HG03520 (cell line): ENCODE measurements around the gene WNT3A.
"Not testable (repeated sequence)": the region's sequence is repeated elsewhere in the genome, so short reads cannot be mapped to it uniquely, and the experiment has no call there.

Source experiments
- ATAC-seq: cut with Tn5 transposase; IDR thresholded peaks from one replicate; pipeline ENCODE4 v1.9.1; 2021; ENCODE audit warnings: mild to moderate bottlenecking, moderate library complexity; ENCODE audit not compliant: unreplicated experiment

WNT3A gene

DNA sequence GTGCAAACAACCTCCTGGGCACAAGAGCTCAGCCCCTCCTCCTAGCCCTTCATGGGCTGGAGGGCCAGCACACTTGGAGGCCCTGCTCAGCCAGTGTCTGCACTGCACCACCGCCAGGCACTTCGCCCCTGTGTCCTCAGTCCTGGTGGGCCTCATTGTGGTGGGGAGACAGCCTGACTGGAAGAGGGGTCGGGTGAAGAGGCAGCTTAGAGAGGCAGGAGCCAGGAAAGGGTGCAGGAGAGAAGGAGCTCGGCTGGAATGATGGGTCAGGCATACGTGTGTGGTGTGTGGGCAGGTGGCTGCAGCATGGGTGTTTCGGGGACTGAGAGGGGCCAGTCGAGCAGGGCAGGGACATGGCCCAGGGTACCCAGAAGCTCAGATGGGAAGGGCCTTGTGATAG, 4.1 kb downstream of the WNT3A start:
- no peak for ATAC-seq

DNA sequence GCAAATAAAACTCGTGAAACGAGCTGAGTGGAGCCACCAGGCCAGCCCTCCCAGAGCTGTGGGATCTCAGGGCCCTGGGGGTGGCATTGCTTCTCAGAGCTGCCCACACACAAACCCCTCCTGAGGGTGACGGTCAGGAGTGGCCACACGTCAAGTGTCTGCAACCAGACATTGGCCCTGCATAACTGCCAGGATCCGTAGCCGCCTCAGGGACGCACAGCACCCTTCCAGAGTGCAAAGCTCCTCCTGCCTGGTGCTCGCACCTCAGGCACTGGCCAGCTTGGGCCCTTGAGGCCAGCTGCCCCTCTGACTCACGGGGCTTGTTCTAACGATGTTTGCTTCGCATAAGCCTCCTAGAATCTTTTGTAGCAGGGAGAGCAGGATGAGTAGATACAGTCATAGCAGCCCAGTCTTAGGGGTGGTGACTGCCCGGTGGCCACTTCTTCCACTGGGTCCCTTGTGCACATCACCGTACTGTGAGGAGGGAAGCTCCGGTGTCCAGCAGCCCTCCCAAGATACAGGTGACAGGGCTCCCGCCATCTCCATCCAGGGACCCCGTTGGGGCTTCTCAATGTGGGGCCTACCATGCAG, 5.0 kb downstream of the WNT3A start:
- no peak for ATAC-seq

DNA sequence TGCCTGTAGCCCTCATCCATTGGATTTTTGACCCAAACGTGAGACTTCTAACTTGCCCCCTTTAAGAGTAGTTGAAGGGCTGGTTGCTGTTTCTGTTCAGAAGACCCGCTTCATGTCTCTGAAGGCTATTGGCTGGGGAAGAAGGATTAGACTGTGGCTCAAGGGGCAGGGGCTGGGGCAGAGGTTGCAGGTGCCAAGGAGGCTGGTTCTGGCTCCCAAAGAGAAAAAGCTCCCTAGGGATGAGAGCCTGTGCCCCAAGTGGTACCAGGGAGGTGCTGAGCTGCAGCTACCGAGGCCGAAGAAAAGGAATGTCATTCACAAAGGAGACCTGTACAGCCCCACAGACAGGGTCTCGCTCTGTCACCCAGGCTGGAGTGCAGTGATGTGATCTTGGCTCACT, 5.8 kb downstream of the WNT3A start:
- ATAC-seq, result no peak

DNA sequence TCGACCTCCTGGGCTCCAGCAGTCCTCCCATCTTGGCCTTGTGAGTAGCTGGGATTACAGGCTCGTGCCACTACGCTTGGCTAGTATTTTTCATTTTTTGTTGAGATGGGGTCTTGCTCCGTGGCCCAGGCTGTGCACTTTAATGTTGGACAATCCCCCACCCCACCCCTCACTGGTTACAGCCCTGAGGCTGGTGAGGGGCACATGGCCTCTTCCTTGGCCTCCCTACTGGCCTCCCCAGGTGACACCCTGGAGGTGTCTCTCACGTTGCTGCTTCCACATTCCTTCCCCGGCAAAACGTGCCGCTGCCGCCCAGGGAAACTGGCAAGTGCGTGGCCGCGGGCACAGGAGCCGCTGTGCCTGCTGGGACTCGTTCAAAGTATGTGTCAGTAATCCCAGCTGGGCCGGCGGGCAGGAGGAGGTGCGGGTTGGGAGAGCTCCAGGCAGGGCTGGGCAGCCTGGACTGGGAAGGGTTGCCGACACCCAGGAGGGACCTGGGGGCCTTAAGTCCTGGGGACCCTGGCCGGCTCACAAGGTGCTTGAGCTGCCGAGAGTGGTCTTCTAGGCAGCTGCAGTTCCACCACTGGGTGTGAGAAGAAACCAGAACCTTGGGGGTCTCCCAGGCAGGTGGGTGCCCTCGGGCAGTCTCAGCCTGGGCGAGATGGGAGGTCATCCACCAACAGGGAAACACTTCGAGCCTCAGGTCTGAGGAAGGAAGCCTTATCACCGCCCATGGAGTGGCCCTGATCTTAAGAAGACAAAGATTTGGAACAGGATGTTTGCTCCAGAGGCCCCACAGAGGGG, 6.5 kb downstream of the WNT3A start:
- no peak for ATAC-seq

DNA sequence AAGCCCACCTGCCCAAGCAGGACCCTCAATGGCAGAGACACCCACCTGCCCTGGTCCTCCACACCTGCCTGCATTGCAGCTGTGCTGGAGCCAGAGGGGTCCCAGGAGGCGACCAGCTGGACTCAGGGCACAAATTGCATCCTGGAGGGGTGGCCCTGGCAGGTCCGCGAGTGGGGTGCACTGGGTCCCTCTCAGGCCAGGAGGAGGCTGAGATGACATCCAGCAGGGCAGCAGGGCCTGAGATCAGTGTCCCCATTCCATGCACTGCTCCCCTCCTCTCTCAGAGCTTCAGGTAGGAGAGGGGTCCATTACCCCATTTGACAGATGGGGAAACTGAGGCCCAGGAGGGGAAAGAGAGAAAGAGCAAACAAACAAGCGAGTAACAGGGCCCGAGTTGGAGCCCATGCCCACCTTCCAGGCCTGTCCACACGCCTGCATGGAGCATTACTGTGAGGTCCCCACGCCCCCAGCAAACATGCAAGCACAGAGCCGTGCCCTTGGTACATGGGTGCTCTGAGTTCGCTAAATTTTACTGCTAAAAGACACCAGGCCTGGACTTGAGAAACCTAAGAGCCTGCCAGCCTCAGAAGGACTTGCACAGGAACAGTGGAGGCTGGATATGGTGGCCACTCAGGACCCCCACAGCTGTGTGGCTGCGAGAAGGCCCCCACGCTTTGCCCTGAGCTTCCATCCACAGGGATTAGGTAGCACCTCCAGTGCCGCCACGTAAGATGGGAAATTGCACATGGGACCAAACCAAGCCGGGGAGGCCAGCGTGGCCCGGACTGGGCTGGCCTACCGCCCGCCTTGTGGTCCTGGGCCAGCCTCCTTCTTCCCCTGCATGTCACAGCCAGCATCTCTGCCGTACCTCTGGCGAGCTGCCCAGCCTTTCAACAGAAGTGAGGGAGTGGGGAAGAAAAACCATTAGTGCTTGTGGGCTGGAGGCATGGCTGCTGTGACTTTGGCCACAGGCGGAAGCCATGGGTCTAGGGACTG, 7.4 kb downstream of the WNT3A start:
- ATAC-seq, result no peak

DNA sequence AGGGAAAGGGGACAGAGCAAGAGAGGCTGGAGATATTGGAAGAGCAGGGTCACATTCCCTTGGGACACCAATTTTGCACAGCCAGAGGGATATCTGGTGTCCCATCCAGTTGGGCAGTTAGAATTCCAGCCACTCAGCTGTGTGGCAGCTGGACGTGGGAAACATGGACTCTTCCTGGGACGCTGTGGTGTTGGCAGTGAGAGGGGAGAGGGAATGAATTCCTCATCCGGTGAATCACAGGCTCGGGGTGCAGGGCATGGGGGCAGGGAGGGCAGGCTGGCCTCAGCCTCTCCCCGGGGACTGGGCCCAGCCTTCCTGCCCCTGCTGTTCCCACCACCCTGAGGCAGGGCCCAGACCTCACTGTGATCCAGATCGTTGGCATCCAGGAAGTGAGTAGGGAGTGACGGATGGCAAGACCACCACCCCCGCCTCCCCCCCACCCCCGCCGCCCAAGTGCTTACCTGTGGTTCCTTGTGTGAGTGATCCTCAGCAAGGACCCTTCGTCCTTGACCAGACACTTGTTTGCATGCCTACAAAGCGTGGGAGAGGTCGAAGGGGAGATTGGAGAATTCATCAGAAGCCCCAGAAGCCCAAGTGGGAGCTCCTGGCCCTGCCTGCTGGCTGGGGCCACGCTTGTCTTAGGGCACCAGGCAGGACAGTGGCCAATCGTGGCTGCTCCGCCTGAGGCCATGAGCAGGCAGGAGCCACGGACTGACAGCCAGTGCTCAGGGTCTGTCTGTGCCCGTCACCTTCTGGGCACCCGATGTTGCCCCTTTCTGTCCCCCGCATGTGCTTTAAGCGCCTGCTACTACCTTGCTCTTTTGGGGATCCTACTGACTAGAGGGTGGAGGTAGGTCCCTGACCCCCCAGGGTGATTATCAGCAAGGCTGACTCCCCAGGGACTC, 8.7 kb downstream of the WNT3A start:
- ATAC-seq, result no peak

DNA sequence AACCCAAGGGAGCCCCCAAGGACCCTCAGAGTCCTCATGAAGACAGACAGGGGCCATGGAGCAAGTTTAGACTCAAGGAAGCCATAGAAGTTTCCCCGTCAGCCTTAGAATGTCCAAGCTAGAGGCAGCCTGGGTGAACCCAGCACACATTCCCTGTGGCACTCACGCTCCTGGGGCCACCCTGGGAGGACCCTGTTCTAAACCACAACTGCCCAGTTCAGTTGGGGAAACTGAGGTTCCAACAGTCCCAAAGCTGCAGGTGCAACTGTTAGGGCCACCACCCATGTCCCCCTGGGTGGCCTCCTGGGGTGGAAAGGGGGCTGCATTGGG, 9.3 kb downstream of the WNT3A start:
- ATAC-seq, result no peak

DNA sequence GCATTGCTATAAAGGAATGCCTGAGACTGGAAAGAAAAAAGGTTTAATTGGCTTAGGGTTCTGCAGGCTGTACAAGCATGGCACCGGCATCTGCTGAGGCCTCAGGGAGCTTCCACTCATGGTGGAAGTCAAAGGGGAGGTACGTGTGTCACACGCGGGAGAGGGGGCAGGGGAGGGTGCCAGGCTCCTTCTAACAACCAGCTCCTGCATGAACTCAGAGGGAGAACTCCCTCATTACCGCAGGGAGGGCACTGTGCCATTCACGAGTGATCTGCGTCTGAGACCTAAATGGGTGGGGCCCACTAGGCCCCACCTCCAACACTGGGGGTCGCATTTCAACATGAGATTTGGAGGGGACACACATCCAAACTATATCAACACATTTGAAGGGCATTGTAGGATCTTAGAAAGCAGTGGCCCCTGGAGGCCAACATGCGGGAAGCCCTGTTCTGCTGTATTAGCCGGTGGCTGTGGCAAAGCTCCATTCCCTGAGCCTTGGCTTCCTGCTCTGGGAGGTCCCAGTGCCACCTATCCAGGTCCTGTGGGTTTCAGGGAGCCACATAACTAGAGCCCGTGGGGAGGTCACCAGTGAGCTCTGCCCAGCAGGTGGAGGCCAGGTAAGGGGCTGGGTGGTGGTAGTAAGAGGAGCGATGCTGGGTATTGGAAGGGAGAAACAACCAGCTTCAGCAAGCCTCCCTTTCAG, 10.0 kb downstream of the WNT3A start:
- ATAC-seq, result no peak

DNA sequence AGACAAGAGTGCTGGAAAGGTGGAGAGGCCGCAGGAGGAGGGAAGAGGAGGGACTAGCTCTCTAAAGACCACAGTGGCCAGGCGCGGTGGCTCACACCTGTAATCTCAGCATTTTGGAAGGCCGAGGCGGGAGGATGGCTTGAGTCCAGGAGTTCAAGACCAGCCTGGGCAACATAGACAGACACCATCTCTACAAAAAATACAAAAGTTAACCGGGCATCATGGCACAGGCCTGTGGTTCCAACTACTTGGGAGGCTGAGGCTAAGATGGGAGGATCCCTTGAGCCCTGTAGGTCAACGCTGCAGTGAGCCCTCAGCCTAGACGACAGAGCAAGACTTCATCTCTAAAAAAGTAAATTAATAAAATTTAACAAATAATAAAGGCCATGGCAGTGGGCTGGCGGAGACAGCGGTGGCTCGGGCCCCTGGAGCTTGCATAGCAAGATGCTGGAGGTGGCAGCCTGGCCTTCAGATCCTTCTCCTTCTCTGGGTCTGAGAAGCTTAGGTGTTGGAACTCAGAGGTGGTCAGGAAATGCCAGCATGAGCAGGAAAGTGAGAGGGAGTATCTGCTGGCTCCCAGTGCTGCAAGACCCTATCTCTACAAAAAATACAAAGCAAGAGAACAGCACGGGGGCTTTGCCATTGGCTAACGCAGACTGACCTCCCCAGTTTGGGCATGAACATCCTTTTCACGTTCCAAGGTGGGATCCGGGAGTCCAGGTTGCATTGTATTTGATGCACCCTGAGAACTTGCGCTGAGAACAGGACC, 10.7 kb downstream of the WNT3A start:
- no peak for ATAC-seq

DNA sequence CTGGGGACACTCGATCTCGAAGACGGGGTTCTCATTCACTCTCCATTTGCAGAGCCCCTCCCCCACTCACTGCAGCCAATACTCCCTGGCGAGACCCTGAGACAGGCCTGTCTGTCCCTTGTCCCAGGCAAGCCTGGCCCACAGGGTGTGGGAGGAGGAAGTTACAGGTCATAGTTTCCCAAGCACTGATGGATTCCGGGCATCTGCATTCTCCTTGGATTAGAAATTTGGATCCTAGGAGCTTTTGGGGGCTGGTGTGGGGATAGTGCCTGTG, 11.3 kb downstream of the WNT3A start:
- no peak for ATAC-seq

DNA sequence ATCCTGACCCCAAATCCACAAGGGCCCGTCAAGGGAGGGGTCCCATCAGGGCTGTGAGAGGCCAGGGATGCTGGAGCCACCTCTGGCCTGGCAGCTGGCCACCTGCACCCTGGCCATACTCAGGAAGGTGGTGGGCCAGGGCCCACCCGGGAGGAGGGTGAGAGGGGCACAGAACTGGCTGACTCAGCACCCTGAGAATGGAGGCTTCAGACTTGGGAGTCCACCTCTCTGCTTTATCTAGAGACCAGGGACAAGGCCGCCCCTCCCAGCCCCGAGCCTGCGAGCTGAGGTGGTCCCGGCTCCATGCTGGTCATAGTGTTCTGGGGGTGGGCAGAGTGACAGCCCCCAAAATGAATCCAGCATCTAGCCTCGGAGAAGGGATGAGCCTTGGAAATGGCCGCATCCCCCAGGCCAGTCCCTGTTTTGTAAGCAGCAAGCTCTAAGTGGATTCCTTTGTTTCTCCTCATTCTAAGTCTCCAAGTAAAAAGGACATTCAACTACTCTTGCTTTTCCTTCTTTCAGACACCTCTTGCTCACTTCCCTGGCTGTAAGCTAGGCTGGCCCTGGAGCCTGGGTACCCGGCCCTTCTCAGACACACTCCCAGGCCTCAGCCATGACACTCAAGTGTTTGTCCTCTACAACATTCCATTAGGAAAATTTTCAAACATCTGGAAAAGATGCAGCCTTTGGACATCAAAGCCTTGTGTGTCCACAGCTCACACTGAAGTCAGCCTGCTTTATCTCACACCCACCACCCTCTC, 12.3 kb downstream of the WNT3A start:
- ATAC-seq, result no peak

DNA sequence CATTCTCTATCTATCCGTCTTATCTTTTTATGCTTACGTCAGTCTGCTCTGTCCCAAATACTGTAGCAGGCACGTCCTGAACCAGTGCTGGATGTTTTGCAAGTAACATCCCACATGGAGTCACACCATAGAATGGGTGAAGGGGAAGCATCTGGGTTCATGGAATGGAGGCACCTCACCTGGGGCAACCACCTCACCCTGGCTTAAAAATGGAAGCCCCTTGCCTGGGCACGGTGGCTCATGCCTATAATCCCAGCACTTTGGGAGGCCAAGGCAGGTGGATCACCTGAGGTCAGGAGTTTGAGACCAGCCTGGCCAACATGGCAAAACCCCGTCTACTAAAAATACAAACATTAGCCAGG, 12.9 kb downstream of the WNT3A start:
- ATAC-seq, result not testable (repeated sequence)

DNA sequence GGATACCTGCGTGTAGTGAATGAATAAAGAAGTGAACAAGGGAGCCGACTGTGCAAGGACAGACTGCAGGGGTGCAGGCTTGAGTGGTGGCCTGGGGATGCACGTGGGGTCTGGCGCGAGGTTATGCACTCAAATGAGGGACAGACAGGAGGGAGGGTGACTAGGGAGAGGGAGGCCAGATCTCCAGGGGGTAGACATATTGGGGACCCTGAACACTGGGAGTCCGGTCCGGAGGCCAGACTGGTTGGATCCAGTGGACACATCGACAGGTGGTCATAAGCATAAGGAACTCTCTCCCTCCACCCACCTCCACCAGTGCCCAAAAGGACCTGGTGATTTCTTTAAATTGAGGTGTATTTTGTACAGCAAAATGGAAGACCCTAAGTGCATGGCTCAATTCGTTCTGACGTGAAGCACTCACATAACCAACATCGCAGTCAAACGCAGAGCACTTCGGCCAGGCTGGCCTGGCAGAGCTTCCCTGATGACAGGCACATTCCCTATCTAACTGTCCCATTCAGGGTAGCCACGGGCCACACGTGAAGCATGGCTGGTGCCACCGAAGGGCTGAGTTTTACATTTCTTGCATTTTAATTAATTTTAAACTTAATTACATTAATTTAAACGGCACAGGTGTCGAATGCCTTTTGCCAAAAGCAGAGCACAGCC, 14.0 kb downstream of the WNT3A start:
- no peak for ATAC-seq

DNA sequence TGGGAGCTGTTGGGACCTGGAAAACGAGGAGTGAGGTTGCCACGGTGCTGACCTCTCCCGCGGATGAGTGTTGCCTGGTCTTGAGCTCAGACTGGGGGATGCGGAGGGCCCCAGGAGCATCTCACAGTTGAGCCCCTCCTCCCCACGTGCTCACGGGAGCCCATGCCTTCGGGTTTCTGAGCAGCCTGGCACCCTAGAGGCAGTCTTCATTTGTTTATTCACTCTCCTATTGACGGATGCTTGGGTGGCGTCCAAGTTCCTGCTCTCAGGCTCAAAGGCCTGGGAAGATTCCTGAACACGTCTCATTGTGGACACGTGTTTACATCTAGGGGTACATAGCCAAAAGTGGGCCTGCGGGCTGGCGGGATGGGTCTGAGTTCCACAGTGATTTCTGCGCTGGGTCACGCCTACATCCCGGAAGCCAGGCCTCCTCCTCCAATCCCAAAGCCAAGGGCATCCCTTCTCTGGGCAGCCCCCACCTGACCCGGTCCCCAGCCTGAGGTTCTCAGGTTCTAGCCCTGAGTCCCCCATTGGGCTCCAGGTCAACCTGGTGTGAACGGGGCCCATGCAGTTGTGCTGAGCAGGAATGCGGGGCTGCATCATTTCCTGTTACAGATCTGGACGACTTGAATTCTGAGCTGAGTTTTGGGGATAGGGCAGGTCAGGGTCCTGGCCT, 14.7 kb downstream of the WNT3A start:
- ATAC-seq, result no peak

DNA sequence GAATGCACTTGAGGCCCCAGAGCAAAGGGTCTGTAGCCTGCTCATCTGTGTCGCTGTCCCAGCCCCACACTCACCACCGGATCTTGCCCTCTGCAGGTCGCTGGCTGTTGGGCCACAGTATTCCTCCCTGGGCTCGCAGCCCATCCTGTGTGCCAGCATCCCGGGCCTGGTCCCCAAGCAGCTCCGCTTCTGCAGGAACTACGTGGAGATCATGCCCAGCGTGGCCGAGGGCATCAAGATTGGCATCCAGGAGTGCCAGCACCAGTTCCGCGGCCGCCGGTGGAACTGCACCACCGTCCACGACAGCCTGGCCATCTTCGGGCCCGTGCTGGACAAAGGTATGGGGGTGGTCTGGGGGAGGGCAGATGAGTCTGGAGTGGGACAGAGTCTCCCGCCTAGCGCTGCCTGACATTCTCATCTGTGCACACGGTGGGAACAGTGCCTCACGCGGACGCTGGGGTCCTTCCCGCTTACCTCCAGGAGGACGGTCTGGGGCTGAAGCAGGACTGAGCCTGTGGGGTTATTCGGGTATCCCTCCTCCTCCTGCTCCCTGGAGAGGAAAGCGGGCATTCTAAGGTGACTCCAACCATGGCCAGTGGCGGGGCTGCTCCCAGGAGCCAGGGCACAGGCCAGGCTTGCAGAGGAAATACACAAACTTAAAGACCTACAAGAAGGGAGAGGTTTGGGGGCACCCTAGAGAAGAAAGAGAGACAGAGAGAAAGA, 15.9 kb downstream of the WNT3A start:
- no peak for ATAC-seq

DNA sequence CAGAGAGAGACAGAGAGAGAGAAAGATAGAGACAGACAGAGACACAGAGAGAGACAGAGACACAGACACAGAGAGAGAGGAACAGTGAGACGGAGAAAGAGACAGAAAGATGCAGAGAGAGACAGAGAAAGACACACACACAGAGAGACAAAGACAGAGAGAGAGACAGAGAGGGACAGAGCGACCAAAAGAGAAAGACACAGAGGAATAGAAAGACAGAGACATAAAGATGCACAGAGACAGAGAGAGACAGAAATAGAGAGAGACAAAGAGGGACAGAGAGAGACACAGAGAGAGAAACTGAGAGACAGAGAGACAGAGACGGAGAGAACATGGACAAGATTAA, 16.5 kb downstream of the WNT3A start:
- no peak for ATAC-seq

DNA sequence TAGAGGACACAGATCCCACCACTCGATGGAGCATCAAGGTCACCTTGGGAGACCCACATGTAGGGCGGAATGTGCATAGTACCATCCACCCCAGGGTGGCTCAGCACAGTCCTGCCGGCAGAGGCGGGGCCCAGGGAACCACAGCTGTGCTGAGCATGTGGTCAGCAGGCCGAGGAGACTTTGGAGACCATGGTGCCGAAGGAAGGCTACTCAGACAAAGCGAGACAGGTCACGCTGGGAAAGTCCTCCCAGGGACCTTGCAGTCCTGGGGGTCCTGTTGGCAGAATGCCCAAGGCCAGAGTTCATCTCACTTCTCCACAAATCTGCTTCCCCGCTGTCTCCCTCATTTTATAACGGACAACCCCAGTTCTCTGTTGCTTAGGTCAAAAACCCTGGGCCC, 22.5 kb downstream of the WNT3A start:
- ATAC-seq, result no peak
